NCI-H187 treated with DMSO at 0.1 percent for 48 hours (cell line): ENCODE results near the gene FAM136A.
"Not testable (repeated sequence)": the region's sequence is repeated elsewhere in the genome, so short reads cannot be mapped to it uniquely, and the experiment has no call there.

Experiments
- DNase-seq: peaks from one replicate; lab custom pipeline; 2025; lab: John Stamatoyannopoulos, UW

The FAM136A gene

GRCh38 chr2:70301344-70302194, at the start of gene FAM136A:
TSS of gene FAM136A (minus strand) at chr2:70302067. CDS start at chr2:70302011, 56 bp downstream.
- peak; percentile 64 for DNase-seq

GRCh38 chr2:70349921-70350685, 48.2 kb upstream of the FAM136A start:
- no peak for DNase-seq

- no peak for DNase-seq
Measured at GRCh38 chr2:70347831-70348230, 46.0 kb upstream of the FAM136A start.

GRCh38 chr2:70344195-70344594, 42.3 kb upstream of the FAM136A start:
- DNase-seq, result no peak

GRCh38 chr2:70341477-70341765, 39.6 kb upstream of the FAM136A start:
- DNase-seq, result no peak

GRCh38 chr2:70340761-70341476, 39.1 kb upstream of the FAM136A start:
- DNase-seq, result peak; percentile 74

GRCh38 chr2:70340075-70340474, 38.2 kb upstream of the FAM136A start:
- no peak for DNase-seq

- DNase-seq, result no peak
Measured at GRCh38 chr2:70336552-70336951, 34.7 kb upstream of the FAM136A start.

- DNase-seq, result no peak
Measured at GRCh38 chr2:70331012-70331411, 29.1 kb upstream of the FAM136A start.

GRCh38 chr2:70330476-70330875, 28.6 kb upstream of the FAM136A start:
- DNase-seq, result no peak

GRCh38 chr2:70328921-70329561, 27.2 kb upstream of the FAM136A start:
- no peak for DNase-seq

GRCh38 chr2:70325875-70326274, 24.0 kb upstream of the FAM136A start:
- DNase-seq, result no peak

GRCh38 chr2:70322518-70322917, 20.7 kb upstream of the FAM136A start:
- no peak for DNase-seq

- DNase-seq, result no peak
Measured at GRCh38 chr2:70321370-70321769, 19.5 kb upstream of the FAM136A start.

GRCh38 chr2:70314640-70315039, 12.8 kb upstream of the FAM136A start:
- DNase-seq, result no peak

- DNase-seq, result no peak
Measured at GRCh38 chr2:70312560-70312959, 10.7 kb upstream of the FAM136A start.

- no peak for DNase-seq
Measured at GRCh38 chr2:70310899-70311298, 9.0 kb upstream of the FAM136A start.

- no peak for DNase-seq
Measured at GRCh38 chr2:70305531-70305930, 3.7 kb upstream of the FAM136A start.

- DNase-seq, result peak; percentile 95
Measured at GRCh38 chr2:70304498-70304897, 2.6 kb upstream of the FAM136A start.

- DNase-seq, result no peak
Measured at GRCh38 chr2:70303186-70303585, 1.3 kb upstream of the FAM136A start.

- not testable (repeated sequence) for DNase-seq
Measured at GRCh38 chr2:70302195-70302546, 304 bp upstream of the FAM136A start.

GRCh38 chr2:70300771-70301343, 1.0 kb downstream of the FAM136A start:
- no peak for DNase-seq
